Hematopoietic multipotent progenitor cell treated with erythropoietin and hydrocortisone succinate and interleukin-3 and kit ligand, for 6 days (in vitro differentiated cells): ENCODE measurements around the gene CNR1.
A peak's percentile ranks its signal among the peaks of the same experiment; 100 is the strongest.
"Not testable (repeated sequence)": the region's sequence is repeated elsewhere in the genome, so short reads cannot be mapped to it uniquely, and the experiment has no call there.

ENCODE experiments used
- DNase-seq: peaks from one replicate; pipeline ENCODE4 v3.0.0-alpha.2; 2015

CNR1 gene

GRCh38 chr6:88165844-88166492 lies at the start of gene CNR1:
TSS of gene CNR1 (minus strand) at chr6:88166347. CDS start at chr6:88145274, 21,073 bp downstream.
- DNase-seq: peak; percentile 35

- DNase-seq: no peak
Measured at GRCh38 chr6:88211446-88211845, 45.3 kb upstream of the CNR1 start.

GRCh38 chr6:88209301-88209700 lies 43.2 kb upstream of the CNR1 start:
- DNase-seq: no peak

- no peak for DNase-seq
Measured at GRCh38 chr6:88208726-88209125, 42.6 kb upstream of the CNR1 start.

- not testable (repeated sequence) for DNase-seq
Measured at GRCh38 chr6:88201734-88202133, 35.6 kb upstream of the CNR1 start.

GRCh38 chr6:88184921-88185320 lies 18.8 kb upstream of the CNR1 start:
- DNase-seq: no peak

- DNase-seq: no peak
Measured at GRCh38 chr6:88183471-88183870, 17.3 kb upstream of the CNR1 start.

- no peak for DNase-seq
Measured at GRCh38 chr6:88179692-88180091, 13.5 kb upstream of the CNR1 start.

- no peak for DNase-seq
Measured at GRCh38 chr6:88177961-88178464, 11.9 kb upstream of the CNR1 start.

GRCh38 chr6:88174906-88175305 lies 8.8 kb upstream of the CNR1 start:
- DNase-seq: no peak

- peak; percentile 25 for DNase-seq
Measured at GRCh38 chr6:88171312-88171711, 5.2 kb upstream of the CNR1 start.

- DNase-seq: no peak
Measured at GRCh38 chr6:88168362-88168761, 2.2 kb upstream of the CNR1 start.

GRCh38 chr6:88167352-88167937 lies 1.3 kb upstream of the CNR1 start:
- peak; percentile 18 for DNase-seq

- no peak for DNase-seq
Measured at GRCh38 chr6:88166493-88167351, 575 bp upstream of the CNR1 start.

GRCh38 chr6:88165087-88165843 lies 882 bp downstream of the CNR1 start:
- DNase-seq: no peak

GRCh38 chr6:88164061-88164460 lies 2.1 kb downstream of the CNR1 start:
- no peak for DNase-seq

GRCh38 chr6:88163616-88164015 lies 2.5 kb downstream of the CNR1 start:
- DNase-seq: no peak

GRCh38 chr6:88161940-88162339 lies 4.2 kb downstream of the CNR1 start:
- DNase-seq: no peak

GRCh38 chr6:88157106-88157505 lies 9.0 kb downstream of the CNR1 start:
- no peak for DNase-seq

- DNase-seq: no peak
Measured at GRCh38 chr6:88145298-88145963, 20.7 kb downstream of the CNR1 start.

GRCh38 chr6:88144637-88145297 lies 21.4 kb downstream of the CNR1 start:
- DNase-seq: no peak
